Measurements from ENCODE around the gene KCNH5. TPM values are rescaled to one million over a fixed set of nuclear protein-coding genes. Genes with fewer than 3 reads are reported as not detected.
A peak's percentile ranks its signal among the peaks of the same experiment; 100 is the strongest.

Gene KCNH5
- total and polyA plus RNA-seq, 2 donors (not counting 1 experiment from before 2014, with no cell fraction given): 0.03 to 0.83 TPM

GRCh38 chr14:62696929-62697328 lies 348.3 kb downstream of the KCNH5 start:
- H3K79me2 ChIP-seq (ENCODE audit: control insufficient read depth, insufficient read depth, low read length): no peaks in the 10 kb centered on the region
- no peak for TF ChIP-seq EZH2 (IDR thresholded peaks at IDR 0.05; ENCODE audit: low read length, missing control alignments)
- no peak for TF ChIP-seq CTCF (conservative IDR thresholded peaks at IDR 0.05 in 1 of 2, IDR thresholded peaks at IDR 0.05 in 1 of 2; ENCODE audit: low read depth in 1 of 2, low read length in 2 of 2)
- no peak overlapping the region for H2AFZ ChIP-seq (ENCODE audit: low read length)
- H3K27me3 ChIP-seq (ENCODE audit: control insufficient read depth, insufficient read depth, low read length): no peaks in the 10 kb centered on the region
- no peaks in the 10 kb centered on the region for H3K4me1 ChIP-seq (ENCODE audit: control insufficient read depth, extremely low read depth, insufficient read depth, low read length)
- H3K4me3 ChIP-seq (replicated peaks in 1 of 4; ENCODE audit: control extremely low read depth in 1 of 4, insufficient read depth in 1 of 4, low read depth in 3 of 4, low read length in 4 of 4): no peak overlapping the region
- no peaks in the 10 kb centered on the region for H3K9me3 ChIP-seq (ENCODE audit: control insufficient read depth, insufficient read depth, low read depth, low read length)
- no peak overlapping the region for H3K9ac ChIP-seq (ENCODE audit: insufficient read depth, low read length)
- H4K20me1 ChIP-seq (ENCODE audit: control insufficient read depth, extremely low read depth, insufficient read depth, low read length): no peaks in the 10 kb centered on the region
- no peak overlapping the region for H3K27ac ChIP-seq (ENCODE audit: insufficient read depth, low read length)
- DNase-seq (ENCODE audit: low read depth in 2 of 2): no peak
- H3K36me3 ChIP-seq (ENCODE audit: control insufficient read depth, insufficient read depth, low read length): no peaks in the 10 kb centered on the region
- H3K4me2 ChIP-seq (ENCODE audit: extremely low read depth, insufficient read depth, low read length): no peak overlapping the region

GRCh38 chr14:62696331-62696924 lies 348.8 kb downstream of the KCNH5 start:
- Histone ChIP-seq H3K27me3 (ENCODE audit: control insufficient read depth, insufficient read depth, low read length) (no peaks in the 10 kb centered on the region), H3K4me3 (replicated peaks in 1 of 4; ENCODE audit: control extremely low read depth in 1 of 4, insufficient read depth in 1 of 4, low read depth in 3 of 4, low read length in 4 of 4) (no peak overlapping the region), H3K27ac (ENCODE audit: insufficient read depth, low read length) (no peak overlapping the region), H3K4me1 (ENCODE audit: control insufficient read depth, extremely low read depth, insufficient read depth, low read length) (no peaks in the 10 kb centered on the region), H4K20me1 (ENCODE audit: control insufficient read depth, extremely low read depth, insufficient read depth, low read length) (no peaks in the 10 kb centered on the region), H2AFZ (ENCODE audit: low read length) (no peak overlapping the region), H3K36me3 (ENCODE audit: control insufficient read depth, insufficient read depth, low read length) (no peaks in the 10 kb centered on the region), H3K79me2 (ENCODE audit: control insufficient read depth, insufficient read depth, low read length) (no peaks in the 10 kb centered on the region), H3K9me3 (ENCODE audit: control insufficient read depth, insufficient read depth, low read depth, low read length) (no peaks in the 10 kb centered on the region), H3K4me2 (ENCODE audit: extremely low read depth, insufficient read depth, low read length) (no peak overlapping the region), H3K9ac (ENCODE audit: insufficient read depth, low read length) (no peak overlapping the region)
- TF ChIP-seq CTCF (conservative IDR thresholded peaks at IDR 0.05 in 1 of 2, IDR thresholded peaks at IDR 0.05 in 1 of 2; ENCODE audit: low read depth in 1 of 2, low read length in 2 of 2): no peak
- no peak for TF ChIP-seq EZH2 (IDR thresholded peaks at IDR 0.05; ENCODE audit: low read length, missing control alignments)
- DNase-seq (ENCODE audit: low read depth in 2 of 2): no peak

GRCh38 chr14:62694075-62694474 lies 351.2 kb downstream of the KCNH5 start:
- H3K4me1 ChIP-seq (ENCODE audit: control insufficient read depth, extremely low read depth, insufficient read depth, low read length): no peaks in the 10 kb centered on the region
- peak; percentile 99 for DNase-seq (ENCODE audit: low read depth in 2 of 2)
- TF ChIP-seq CTCF (conservative IDR thresholded peaks at IDR 0.05 in 1 of 2, IDR thresholded peaks at IDR 0.05 in 1 of 2; ENCODE audit: low read depth in 1 of 2, low read length in 2 of 2) (no peak), EZH2 (IDR thresholded peaks at IDR 0.05; ENCODE audit: low read length, missing control alignments) (no peak)
- no peak overlapping the region for H3K9ac ChIP-seq (ENCODE audit: insufficient read depth, low read length)
- H3K9me3 ChIP-seq (ENCODE audit: control insufficient read depth, insufficient read depth, low read depth, low read length): no peaks in the 10 kb centered on the region
- H3K36me3 ChIP-seq (ENCODE audit: control insufficient read depth, insufficient read depth, low read length): no peaks in the 10 kb centered on the region
- H4K20me1 ChIP-seq (ENCODE audit: control insufficient read depth, extremely low read depth, insufficient read depth, low read length): no peaks in the 10 kb centered on the region
- H2AFZ ChIP-seq (ENCODE audit: low read length): no peak overlapping the region
- no peaks in the 10 kb centered on the region for H3K27me3 ChIP-seq (ENCODE audit: control insufficient read depth, insufficient read depth, low read length)
- H3K4me3 ChIP-seq (replicated peaks in 1 of 4; ENCODE audit: control extremely low read depth in 1 of 4, insufficient read depth in 1 of 4, low read depth in 3 of 4, low read length in 4 of 4): no peak overlapping the region
- no peaks in the 10 kb centered on the region for H3K79me2 ChIP-seq (ENCODE audit: control insufficient read depth, insufficient read depth, low read length)
- H3K27ac ChIP-seq (ENCODE audit: insufficient read depth, low read length): peak overlapping the region; percentile 56
- H3K4me2 ChIP-seq (ENCODE audit: extremely low read depth, insufficient read depth, low read length): no peak overlapping the region

Measured in fibroblast of lung (primary cell).